Left ventricle myocardium inferior (tissue), 1 donor: ENCODE measurements around the gene BBC3. TPM values are rescaled to one million over a fixed set of nuclear protein-coding genes. Genes with fewer than 3 reads are reported as not detected.

ENCODE experiments used
- DNase-seq: peaks from one replicate; pipeline ENCODE4 v3.0.0-alpha.2; 2020
- H3K27ac ChIP-seq: fragments of 200-600 bp; replicated peaks from 2 replicates; pipeline ENCODE4 v1.8.0; 2021
- H3K27me3 ChIP-seq: fragments of 200-600 bp; 2 replicates; pipeline ENCODE4 v1.8.0; 2021; ENCODE audit warnings: low read depth
- H3K36me3 ChIP-seq: fragments of 200-600 bp; 2 replicates; pipeline ENCODE4 v1.8.0; 2021
- H3K4me1 ChIP-seq: fragments of 200-600 bp; 2 replicates; pipeline ENCODE4 v1.8.0; 2021
- H3K4me3 ChIP-seq: fragments of 200-600 bp; 2 replicates; pipeline ENCODE4 v1.8.0; 2021; ENCODE audit warnings: mild to moderate bottlenecking, moderate library complexity
- H3K9me3 ChIP-seq: fragments of 200-600 bp; replicated peaks from 2 replicates; pipeline ENCODE4 v1.8.0; 2021
- intact Hi-C: fragments of 100-400 bp; cut with micrococcal nuclease; formaldehyde crosslinking; loops from one replicate; pipeline ENCODE4 v1.11.0; 2022
- total RNA-seq: library from RNA; stranded (reverse); fragmentation: NEBNext Ultra II Directional; extraction: Animal tissue kit (Norgen Biotek cat#: 25700); gene quantifications from one replicate; pipeline ENCODE4 v1.2.1, GENCODE V29; 2021
- TF ChIP-seq, protein P1 (sequence below): fragments of 200-600 bp; IDR thresholded peaks from 2 replicates; pipeline ENCODE4 v1.8.0; 2021; ENCODE audit warnings: antibody characterized with exemption, mild to moderate bottlenecking, borderline replicate concordance
- donor health status: DM: no; HTN: yes; CAD: no; lungs with severe emphysema.

Gene BBC3
- total RNA-seq, 1 donor from 2014 or later: 3.9 TPM

DNA sequence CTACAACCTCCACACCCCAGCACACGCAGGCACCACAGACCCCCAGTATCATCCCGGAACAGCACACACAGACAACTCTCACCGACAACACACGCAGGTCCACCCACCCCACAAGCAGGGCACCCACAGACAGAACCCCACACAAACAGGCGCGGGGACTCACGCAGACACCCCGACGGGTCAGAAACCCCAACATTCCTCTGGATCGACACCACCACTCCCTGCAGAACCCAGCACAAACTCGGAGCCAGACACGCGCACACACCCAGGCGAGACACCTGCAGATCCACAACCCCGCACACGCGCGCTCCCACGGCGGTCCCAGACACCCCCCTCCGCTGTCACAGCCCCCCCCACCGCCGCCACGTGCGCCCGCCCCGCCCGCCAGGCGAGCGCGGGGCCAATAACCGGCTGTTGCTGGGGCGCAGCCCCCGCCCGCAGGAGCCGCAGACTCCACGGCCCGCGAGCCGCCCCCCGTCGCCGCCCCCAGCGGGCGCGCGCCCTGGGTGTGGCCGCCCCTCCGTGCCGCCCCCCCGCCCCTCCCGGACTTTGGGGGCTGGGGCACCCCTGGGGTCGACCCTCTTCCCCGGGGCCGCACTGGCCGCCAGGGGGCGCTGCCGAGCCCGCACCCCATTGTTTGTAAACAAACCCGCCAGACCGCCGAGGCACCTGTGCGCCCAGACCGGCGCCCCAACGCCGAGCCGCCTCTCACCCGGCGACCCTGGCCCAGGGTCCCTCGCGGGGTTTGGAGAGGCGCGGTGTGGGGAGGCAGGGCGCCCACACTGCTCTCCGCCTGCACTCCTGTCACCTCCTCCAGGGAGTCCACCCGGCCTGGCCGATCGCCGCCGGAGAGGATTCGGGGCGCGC lies 712 bp downstream of the BBC3 start:
- Histone ChIP-seq H3K9me3 (no peaks in the 10 kb centered on the region), H3K27ac (peak overlapping the region; percentile 100), H3K27me3 (no peaks in the 10 kb centered on the region), H3K36me3 (no peaks in the 10 kb centered on the region), H3K4me3 (peak overlapping the region; percentile 99), H3K4me1 (peaks cover 64% of the 10 kb centered on the region)
- TF ChIP-seq, protein P1, sequence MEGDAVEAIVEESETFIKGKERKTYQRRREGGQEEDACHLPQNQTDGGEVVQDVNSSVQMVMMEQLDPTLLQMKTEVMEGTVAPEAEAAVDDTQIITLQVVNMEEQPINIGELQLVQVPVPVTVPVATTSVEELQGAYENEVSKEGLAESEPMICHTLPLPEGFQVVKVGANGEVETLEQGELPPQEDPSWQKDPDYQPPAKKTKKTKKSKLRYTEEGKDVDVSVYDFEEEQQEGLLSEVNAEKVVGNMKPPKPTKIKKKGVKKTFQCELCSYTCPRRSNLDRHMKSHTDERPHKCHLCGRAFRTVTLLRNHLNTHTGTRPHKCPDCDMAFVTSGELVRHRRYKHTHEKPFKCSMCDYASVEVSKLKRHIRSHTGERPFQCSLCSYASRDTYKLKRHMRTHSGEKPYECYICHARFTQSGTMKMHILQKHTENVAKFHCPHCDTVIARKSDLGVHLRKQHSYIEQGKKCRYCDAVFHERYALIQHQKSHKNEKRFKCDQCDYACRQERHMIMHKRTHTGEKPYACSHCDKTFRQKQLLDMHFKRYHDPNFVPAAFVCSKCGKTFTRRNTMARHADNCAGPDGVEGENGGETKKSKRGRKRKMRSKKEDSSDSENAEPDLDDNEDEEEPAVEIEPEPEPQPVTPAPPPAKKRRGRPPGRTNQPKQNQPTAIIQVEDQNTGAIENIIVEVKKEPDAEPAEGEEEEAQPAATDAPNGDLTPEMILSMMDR: peak; percentile 90
- intact Hi-C loops: no loop called here
- DNase-seq: peak; percentile 77

DNA sequence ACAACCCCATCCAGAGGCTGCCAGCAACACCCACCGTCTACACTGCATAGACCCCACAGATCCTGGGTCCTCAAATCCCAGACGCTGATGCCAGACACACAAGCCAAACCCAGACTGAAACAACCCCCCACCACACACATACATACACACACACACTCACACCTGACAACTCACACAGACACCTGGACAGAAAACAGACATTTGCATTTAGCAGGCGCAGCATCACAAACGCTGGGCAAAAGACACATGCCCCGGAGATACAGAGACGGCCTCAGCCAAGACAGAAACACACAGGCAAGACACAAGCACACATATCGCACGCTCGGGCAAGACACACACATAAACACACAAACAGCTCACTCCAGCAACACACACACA lies 1.3 kb downstream of the BBC3 start:
- H3K9me3 ChIP-seq: no peaks in the 10 kb centered on the region
- no peaks in the 10 kb centered on the region for H3K27me3 ChIP-seq
- H3K4me3 ChIP-seq: peak overlapping the region; percentile 99
- DNase-seq: no peak
- peaks cover 69% of the 10 kb centered on the region for H3K4me1 ChIP-seq
- H3K36me3 ChIP-seq: peaks cover 3% of the 10 kb centered on the region
- TF ChIP-seq, protein P1: no peak
- peak overlapping the region; percentile 100 for H3K27ac ChIP-seq
- intact Hi-C loops: no loop called here

DNA sequence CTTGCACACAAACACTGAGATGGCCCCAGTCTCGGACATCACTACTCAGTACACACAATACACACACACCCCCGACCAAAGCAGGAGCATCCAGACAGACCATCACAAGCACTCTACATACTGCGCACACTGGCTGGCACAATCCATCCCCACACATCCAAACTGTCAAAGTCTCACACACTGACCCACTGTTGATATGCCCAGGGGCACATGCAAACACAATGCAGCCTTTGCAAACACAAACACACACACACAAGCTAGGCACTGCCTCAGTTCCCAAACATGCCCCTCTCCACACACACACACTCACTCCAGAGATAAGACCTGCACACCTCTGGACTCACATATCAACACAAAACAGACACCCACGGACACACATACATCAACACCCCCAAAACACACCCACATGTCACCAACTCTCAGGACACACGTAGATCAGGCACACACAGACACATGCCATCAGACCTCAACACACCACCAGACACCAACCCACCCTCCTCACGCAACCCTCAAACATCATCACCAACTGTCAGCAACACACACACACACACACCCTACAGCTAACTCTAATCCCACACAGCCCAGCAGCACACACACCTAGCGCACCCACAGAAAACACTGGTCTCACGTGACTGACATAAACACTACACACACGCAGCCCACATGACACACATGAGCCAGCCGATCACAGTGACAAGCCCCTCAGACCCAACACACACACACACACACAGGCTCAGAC lies 1.9 kb downstream of the BBC3 start:
- H3K27me3 ChIP-seq: no peaks in the 10 kb centered on the region
- TF ChIP-seq, protein P1: no peak
- intact Hi-C loops: no loop called here
- peaks cover 8% of the 10 kb centered on the region for H3K36me3 ChIP-seq
- H3K9me3 ChIP-seq: no peaks in the 10 kb centered on the region
- H3K4me3 ChIP-seq: peak overlapping the region; percentile 99
- peak overlapping the region; percentile 100 for H3K27ac ChIP-seq
- H3K4me1 ChIP-seq: peaks cover 69% of the 10 kb centered on the region
- no peak for DNase-seq

DNA sequence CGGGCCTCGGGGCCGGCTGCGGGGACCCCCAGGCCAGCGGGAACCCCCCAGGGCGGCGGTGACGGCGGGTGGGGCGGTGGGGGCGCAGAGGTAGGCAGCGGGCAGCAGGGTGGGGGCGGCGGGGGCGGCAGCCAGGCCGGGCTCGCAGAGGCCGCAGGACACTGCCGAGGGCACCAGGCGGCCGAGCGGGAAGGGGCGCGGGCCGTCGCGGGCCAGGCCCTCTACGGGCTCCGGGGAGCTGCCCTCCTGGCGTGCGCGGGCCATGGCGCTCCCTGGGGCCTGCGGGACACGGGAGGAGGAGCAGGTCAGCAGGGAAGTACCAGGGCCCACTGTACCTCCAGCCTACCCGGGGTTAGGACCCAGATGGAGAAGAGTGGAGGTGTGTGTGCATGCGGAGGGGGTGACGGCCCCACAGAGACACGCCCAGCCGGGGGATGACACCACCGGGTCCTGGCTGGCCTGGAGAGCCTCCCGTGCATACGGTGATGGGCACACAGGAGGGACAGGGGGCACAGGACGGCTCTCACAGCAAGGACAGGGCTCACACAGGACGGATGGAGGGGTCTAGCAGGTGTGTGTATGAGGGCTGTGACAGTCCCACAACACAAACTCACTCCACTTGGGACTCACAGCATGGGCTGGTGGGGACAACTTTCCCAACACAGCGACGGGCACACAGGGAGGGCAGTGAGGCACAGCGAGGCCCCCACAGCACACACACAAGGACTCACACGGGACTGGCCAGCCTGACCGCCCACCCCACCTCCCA lies 2.6 kb downstream of the BBC3 start:
- Histone ChIP-seq H3K9me3 (no peaks in the 10 kb centered on the region), H3K4me3 (peak overlapping the region; percentile 99), H3K4me1 (peaks cover 69% of the 10 kb centered on the region), H3K36me3 (peaks cover 14% of the 10 kb centered on the region), H3K27ac (peak overlapping the region; percentile 100), H3K27me3 (no peaks in the 10 kb centered on the region)
- DNase-seq: peak; percentile 52
- intact Hi-C loops: no loop called here
- TF ChIP-seq, protein P1: no peak

DNA sequence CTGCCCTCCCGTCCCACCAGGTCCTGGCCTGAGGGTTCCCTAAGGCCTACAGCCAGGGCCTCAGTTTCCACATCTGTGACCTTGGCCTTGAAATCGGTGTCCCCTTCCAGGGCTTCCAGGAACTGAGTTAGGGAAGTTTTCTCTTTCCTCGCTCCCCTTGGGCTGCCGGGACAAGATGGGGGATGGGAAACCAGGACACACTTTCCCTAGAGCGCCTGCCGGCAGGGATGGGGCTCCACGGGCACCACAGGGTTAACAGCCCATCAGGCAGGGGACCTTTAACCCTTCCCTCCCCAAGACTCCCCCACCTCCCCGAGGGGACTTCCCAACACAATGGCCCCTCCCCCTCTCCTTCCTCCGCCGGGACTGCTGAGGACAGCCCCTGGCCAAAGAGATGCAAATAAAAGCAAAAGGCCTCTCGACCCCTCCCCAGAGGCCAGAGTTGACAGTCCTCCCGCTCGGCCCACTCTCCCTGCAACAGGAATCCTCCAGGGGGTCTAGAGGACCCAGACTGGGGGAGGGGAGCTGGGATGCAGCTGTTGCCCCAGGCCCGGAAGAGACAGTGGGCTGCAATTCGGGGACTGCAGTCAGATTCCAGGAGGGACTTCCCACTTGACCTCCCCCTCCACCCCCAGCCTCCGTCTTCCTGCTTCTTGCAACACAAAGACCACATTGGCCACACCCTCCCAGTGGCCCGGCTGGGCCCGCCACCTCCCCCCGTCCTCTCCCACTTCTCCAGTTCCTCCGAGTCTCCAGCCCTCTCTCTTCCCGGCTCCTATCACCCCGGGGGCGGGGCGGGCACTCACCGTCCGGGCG lies 3.4 kb downstream of the BBC3 start:
- TF ChIP-seq, protein P1: no peak
- intact Hi-C loops: no loop called here
- Histone ChIP-seq H3K27ac (peak overlapping the region; percentile 100), H3K4me1 (peaks cover 65% of the 10 kb centered on the region), H3K9me3 (no peaks in the 10 kb centered on the region), H3K4me3 (peak overlapping the region; percentile 99), H3K27me3 (no peaks in the 10 kb centered on the region), H3K36me3 (peaks cover 15% of the 10 kb centered on the region)
- DNase-seq: peak; percentile 93
